ENCODE data around the gene CIAO2B. TPM values are rescaled to one million over a fixed set of nuclear protein-coding genes. Genes with fewer than 3 reads are reported as not detected.

The CIAO2B gene
- total RNA-seq, 1 experiment from 2014 or later = 83.0 TPM

- H3K23ac ChIP-seq (ENCODE audit: insufficient read length, low read depth, low read length) = no peak overlapping the region
- H3K4me1 ChIP-seq (ENCODE audit: insufficient read depth, low read length) = no peaks in the 10 kb centered on the region
- no peak overlapping the region for H3K27ac ChIP-seq (ENCODE audit: insufficient read length, low read depth, low read length)
- Mint-ChIP-seq H3K4me1 (peaks cover 2 to 4% of the 10 kb centered on the region in 2 experiments; a peak in 2 of 4 replicates), H3K27ac (no peak overlapping the region), H3K27me3 (ENCODE audit: low read depth) (peaks cover 5% of the 10 kb centered on the region), H3K36me3 (ENCODE audit: insufficient read depth in 1 of 3, low read depth in 3 of 3) (peaks cover 7 to 19% (median 16%) of the 10 kb centered on the region in 3 experiments; a peak in 6 of 7 replicates), H3K9me3 (peaks cover 6 to 8% of the 10 kb centered on the region in 2 experiments; a peak in 3 of 5 replicates), H3K4me3 (no peak overlapping the region; a peak in 1 of 5 replicates)
- H3K14ac ChIP-seq (ENCODE audit: insufficient read depth, low read length) = no peak overlapping the region
- H2BK15ac ChIP-seq (ENCODE audit: low read depth, low read length) = no peak overlapping the region
- H3K18ac ChIP-seq (ENCODE audit: insufficient read length, low read depth, low read length) = no peak overlapping the region
- H2AK5ac ChIP-seq (ENCODE audit: insufficient read length, low read length) = no peak overlapping the region
- WGBS (ENCODE audit: extremely low coverage, insufficient read length, low lambda C conversion rate) = no CpG with 5 or more reads among the region's 23 CpGs
- H3K9me3 ChIP-seq (ENCODE audit: control insufficient read depth, low read depth, low read length) = no peaks in the 10 kb centered on the region
- H4K91ac ChIP-seq (ENCODE audit: insufficient read length, low read depth, low read length) = no peak overlapping the region
- H3K23me2 ChIP-seq (ENCODE audit: insufficient read length, low read depth, low read length, poor library complexity, severe bottlenecking) = no peaks in the 10 kb centered on the region
- no peaks in the 10 kb centered on the region for H4K20me1 ChIP-seq (ENCODE audit: control insufficient read depth, insufficient read depth, insufficient read length)
- H2BK12ac ChIP-seq (ENCODE audit: insufficient read length, low read depth, low read length) = no peak overlapping the region
- H4K5ac ChIP-seq (ENCODE audit: insufficient read length, low read depth, low read length) = no peak overlapping the region
- peak; percentile 92 for TF ChIP-seq CTCF (conservative IDR thresholded peaks at IDR 0.05)
- H3K79me2 ChIP-seq (ENCODE audit: insufficient read depth, low read length) = no peaks in the 10 kb centered on the region
- H3K27me3 ChIP-seq (ENCODE audit: insufficient read depth, low read length) = peaks cover 14% of the 10 kb centered on the region; the same call in 1 of the 2 replicates
- no peak overlapping the region for H3T11ph ChIP-seq (ENCODE audit: low read length)
- no peak overlapping the region for H3K9ac ChIP-seq (ENCODE audit: extremely low read depth, insufficient read length, low read length)
- H3K56ac ChIP-seq (ENCODE audit: insufficient read length, low read depth, low read length) = no peak overlapping the region
- no peak overlapping the region for H2BK5ac ChIP-seq (ENCODE audit: insufficient read length, low read length)
- no peak overlapping the region for H2AFZ ChIP-seq (ENCODE audit: low read length)
- H4K8ac ChIP-seq (replicated peaks; ENCODE audit: insufficient read length, low read depth, low read length) = no peak overlapping the region
- H2BK20ac ChIP-seq (ENCODE audit: low read depth, low read length, poor library complexity, severe bottlenecking) = no peak overlapping the region
- no peaks in the 10 kb centered on the region for H3K79me1 ChIP-seq (ENCODE audit: insufficient read depth, low read depth, low read length, poor library complexity, severe bottlenecking)
- H3K4me2 ChIP-seq (ENCODE audit: insufficient read depth, insufficient read length, low read length) = peak overlapping the region; percentile 21
- no peak overlapping the region for H2BK120ac ChIP-seq (ENCODE audit: low read depth, low read length, poor library complexity, severe bottlenecking)
- peak; percentile 82 for DNase-seq
- no peak overlapping the region for H3K4ac ChIP-seq (ENCODE audit: low read depth, low read length)
These were observed 13.3 kb upstream of the CIAO2B start for GRCh38 chr16:66947302-66948065.
